Measurements from ENCODE around the gene MFAP2.
A peak's percentile ranks its signal among the peaks of the same experiment; 100 is the strongest.
"Not testable (repeated sequence)": the region's sequence is repeated elsewhere in the genome, so short reads cannot be mapped to it uniquely, and the experiment has no call there.

Gene MFAP2

GRCh38 chr1:16978567-16979474 lies 1.6 kb downstream of the MFAP2 start:
- DNase-seq, result no peak

- DNase-seq, result no peak
These were observed 2.3 kb downstream of the MFAP2 start for GRCh38 chr1:16978139-16978538.

DNA sequence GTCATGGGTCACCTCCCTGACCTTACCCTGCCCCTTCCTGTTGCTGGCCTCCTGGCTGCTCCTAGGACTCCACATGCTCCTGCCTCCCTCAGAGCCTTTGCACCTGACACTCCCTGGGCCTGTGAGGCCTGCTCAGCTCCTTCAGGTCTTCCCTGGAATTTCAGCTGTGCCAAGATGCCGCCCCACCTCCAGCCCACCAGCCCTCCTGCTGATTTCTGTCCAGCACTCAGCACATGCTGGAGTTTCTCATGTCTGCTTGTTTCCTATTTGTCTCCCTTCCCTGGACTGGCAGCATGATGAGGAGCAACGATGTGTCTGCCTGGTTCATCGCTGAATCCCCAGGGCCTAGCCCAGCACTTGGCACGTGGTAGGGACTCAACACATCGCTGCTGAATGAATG lies 3.0 kb downstream of the MFAP2 start:
- no peak for DNase-seq

DNA sequence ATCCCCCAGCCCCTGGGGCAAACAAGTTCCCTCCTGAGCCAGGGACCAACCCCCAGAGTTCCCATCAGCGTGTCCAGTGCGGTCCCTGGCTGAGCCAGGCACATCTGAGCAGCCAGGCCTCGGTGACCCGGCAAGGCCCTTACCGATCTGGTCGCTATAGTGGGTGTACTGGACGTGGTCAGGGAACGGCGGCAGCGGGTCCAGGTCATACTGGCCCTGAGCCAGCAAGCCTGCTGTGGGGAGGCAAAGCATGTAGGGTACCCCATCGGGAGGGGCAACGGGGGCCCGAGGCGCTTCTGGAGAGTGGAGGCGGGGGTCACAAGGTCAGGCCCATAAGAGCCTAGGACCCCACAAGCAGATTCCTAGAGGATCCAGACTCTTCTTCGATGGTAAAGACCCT lies 3.5 kb downstream of the MFAP2 start:
- DNase-seq, result no peak

GRCh38 chr1:16975838-16976237 lies 4.6 kb downstream of the MFAP2 start:
- DNase-seq, result no peak

- DNase-seq, result no peak
These were observed 5.2 kb downstream of the MFAP2 start for GRCh38 chr1:16975211-16975610.

DNA sequence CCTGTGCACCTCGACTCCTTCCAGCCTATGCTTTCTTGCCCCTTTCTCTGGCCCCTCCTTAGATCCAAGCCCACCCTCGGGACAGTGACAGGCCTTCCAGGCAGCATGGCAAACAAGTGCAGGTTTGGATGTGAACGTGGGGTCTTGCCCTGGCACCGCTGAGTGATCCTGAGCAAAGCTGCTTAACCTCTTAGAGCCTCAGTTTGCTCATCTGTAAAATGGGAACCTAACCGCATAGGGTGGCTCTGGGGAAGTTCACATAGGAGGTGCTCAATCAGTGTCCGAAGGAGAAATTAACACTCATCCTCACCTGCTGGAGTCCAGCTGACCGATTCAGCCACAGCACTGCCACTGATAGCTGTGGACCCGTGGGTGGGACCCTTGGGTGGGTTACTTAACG lies 7.2 kb downstream of the MFAP2 start:
- DNase-seq, result no peak

DNA sequence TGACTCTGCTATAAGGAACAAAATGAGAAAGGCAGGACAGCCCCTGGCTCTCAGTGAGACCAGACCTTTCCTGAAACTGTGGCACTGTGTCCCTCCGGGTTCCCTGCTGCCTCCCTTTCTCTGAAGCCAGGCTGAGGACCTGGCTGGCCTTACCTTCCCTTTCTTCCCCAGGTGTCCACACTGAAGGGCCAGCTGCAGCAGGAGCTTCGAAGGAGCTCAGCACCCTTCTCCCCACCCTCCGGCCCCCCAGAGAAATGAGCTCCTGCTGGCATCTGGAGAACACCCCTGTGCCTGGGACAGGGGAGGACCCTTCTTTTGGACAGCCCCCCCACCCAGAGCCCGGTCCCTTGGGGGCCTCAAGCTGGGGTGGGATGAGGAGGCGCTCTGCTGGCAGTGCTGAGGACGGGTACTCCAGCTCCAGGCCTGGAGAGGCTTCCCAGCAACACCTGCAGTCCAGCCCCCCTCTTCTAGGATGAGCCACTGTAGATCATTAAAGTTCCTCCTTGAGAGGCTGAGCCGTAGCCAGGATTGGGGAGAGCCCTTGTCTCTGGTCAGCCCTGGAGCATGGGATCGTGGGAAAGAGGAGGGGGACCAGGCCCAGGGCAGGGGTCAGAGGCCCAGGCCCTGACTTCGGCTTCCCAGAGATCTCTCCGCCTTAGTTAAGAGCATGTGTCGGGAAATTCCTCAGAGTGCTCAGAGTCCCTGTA lies 8.1 kb downstream of the MFAP2 start:
- DNase-seq, result no peak

DNA sequence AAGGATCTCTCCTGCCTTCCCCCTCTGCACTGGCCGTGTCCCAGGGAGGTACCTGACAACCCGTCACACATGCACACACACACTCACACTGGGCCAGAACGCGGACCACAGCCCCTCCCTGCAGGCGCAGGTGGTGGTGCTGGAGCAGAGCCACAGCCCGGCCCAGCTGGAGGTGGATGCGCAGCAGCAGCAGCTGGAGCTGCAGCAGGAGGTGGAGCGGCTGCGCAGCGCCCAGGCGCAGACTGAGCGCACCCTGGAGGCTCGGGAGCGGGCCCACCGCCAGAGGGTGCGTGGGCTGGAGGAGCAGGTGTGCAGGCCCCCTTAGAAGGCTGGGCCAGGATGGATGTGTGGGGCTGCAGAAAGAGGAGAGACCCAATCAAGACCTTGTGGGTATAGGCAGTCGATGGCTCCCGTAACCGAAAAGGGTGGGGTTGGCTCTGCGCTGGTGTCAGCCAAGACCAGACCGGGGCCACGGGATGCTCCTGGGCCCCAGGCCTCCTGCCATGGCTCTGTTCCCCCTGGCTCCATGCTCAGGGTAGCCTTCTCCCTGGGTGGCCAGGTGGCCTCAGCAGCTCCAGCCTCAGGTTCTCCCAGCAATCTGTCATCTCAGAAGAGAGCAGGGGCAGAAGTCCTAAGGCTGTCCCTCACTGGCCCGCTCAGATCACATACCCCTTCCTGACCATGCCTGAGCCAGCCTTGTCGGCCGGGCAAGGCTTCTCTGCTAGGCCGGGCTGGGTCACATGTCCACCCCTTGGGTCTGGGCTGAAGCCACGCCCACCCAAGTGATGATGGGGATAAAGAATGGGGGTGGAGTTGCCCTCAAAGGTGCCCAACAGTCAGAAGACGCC lies 8.9 kb downstream of the MFAP2 start:
- no peak for DNase-seq

DNA sequence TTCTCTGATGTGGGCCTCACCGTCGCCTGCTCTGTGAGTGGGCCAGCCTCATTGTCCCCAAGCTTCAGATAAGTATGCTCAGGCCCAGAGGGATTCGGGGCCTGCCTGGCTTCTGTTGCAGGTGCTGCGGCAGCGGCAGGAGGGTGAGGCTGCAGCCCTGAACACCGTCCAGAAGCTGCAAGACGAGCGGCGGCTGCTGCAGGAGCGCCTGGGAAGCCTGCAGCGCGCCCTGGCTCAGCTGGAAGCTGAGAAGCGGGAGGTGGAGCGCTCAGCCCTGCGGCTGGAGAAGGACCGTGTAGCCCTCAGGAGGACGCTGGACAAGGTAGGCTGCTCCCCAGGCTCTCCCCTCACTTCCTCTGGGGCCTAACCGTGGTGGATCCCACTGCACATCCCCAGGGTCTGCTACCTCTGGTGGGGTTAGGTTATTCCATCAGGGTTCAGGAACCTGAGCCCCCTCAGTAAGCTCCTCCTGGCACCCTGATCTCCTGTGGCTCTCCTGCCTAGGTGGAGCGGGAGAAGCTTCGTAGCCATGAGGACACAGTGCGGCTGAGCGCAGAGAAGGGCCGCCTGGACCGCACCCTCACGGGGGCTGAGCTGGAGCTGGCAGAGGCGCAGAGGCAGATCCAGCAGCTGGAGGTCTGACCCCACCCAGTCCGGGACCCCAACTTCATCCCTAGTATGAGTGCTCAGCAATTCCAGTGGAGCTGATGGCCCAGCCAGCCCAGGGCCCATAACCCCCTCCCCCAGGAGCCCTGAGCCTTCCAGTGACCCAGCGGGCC lies 10.1 kb downstream of the MFAP2 start:
- no peak for DNase-seq

DNA sequence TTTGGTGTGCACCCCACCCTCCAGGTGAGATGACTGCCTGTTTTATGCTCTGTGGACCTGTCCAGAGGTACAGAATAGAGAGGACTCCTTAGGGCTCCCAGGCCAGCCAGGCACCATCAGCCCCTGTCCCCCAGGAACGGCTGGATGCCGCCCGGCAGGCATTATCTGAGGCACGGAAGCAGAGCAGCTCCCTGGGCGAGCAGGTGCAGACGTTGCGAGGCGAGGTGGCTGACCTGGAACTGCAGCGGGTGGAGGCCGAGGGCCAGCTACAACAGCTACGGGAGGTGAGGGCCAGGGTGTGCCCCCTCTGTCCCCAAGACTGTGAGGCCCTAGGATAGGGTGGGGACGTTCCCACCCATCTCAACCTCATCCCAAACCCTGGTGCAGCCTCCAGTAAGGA lies 10.8 kb downstream of the MFAP2 start:
- DNase-seq, result no peak

- no peak for DNase-seq
These were observed 11.3 kb downstream of the MFAP2 start for GRCh38 chr1:16969057-16969611.

- DNase-seq, result no peak
These were observed 12.0 kb downstream of the MFAP2 start for GRCh38 chr1:16968372-16968771.

DNA sequence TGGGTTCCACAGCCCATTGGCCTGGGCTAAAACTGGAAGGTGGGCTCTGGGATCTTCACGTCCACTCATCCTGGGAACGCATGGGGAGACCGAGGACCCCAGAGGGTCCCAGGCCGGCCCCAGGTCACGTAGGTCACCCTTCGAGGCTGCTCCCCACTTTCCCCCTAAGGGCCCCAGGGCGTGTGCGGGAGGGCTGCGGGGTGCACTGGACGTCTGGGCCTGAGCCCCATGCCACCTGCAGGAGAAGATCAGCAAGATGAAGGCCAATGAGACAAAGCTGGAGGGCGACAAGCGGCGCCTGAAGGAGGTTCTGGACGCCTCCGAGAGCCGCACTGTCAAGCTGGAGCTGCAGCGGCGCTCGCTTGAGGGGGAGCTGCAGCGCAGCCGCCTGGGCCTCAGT lies 12.5 kb downstream of the MFAP2 start:
- DNase-seq, result no peak

GRCh38 chr1:16967095-16967575 lies 13.3 kb downstream of the MFAP2 start:
- no peak for DNase-seq

DNA sequence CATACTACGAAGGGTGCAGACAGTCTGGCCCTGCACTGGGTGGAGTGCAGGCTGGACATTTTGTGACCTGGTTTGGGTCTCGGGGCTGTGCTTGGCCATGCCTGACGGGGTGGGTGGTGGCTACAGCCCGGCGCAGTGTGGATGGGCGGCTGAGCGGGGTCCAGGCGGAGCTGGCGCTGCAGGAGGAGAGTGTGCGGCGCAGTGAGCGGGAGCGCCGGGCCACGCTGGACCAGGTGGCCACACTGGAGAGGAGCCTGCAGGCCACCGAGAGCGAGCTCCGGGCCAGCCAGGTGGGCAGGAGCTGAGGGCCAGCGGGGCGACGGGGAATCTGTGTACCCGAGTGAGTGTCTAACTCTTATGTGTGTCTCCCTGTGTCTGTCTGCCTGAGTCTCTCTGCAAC lies 14.1 kb downstream of the MFAP2 start:
- DNase-seq, result no peak

DNA sequence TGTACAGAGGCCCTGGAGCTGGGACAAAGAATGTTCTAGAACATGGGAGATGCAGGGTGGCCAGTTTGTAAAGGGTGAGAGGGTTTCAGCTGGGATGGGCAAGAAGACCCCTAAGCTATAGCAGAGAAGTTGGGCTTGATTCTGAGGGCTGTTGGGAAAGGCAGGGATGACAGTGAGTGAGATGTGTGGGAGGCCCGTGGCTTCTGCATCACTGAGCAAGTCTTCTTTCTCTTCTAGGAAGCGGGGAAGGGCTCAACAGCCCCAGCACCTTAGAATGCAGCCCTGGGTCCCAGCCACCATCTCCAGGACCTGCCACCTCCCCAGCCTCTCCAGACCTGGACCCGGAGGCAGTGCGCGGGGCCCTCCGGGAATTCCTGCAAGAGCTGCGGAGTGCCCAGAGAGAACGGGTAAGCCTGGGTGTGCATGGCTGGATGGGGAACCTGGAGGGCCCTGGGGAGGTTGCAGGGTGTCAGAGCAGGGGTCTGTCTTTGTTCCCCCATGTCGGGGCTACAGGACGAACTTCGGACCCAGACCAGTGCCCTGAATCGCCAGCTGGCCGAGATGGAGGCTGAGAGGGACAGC lies 14.8 kb downstream of the MFAP2 start:
- no peak for DNase-seq

- not testable (repeated sequence) for DNase-seq
These were observed 16.3 kb downstream of the MFAP2 start for GRCh38 chr1:16964169-16964568.

DNA sequence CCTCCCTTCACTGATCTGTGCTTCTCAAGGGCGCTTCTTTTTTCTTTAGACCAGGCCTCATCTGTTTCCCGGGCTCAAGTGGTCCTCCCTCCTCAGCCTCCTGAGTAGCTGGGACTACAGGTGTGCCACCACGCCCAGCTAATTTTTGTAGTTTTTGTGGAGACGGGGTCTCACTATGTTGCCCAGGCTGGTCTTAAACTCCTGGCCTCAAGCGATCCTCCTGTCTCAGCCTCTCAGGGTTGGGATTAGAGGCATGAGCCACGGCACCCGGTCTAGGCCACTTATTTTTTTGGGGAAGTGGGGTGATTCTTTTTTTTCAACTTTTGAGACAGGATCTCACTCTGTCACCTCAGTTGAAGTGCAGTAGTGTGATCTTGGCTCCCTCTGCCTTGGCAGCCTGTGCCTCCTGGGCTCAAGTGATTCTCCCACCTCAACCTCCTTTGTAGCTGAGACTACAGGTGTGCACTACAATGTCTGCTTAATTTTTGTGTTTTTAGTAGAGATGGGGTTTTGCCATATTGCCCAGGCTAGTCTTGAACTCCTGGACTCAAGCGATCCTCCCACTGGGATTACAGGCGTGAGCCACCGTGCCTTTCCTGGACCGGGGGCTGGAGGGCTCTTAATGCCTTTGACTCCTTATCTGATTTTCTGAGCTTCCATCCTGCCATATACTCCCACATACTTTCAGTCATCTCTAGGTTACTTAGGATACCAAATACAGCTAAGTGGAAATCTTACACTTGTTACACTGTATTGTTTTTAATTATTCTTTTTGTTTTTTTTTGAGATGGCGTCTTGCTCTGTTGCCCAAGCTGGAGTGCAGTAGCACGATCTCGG lies 18.9 kb downstream of the MFAP2 start:
- no peak for DNase-seq

- peak; percentile 76 for DNase-seq
These were observed 19.7 kb downstream of the MFAP2 start for GRCh38 chr1:16960560-16961296.
